ENCODE measurements around the gene GEMIN8.

DNA sequence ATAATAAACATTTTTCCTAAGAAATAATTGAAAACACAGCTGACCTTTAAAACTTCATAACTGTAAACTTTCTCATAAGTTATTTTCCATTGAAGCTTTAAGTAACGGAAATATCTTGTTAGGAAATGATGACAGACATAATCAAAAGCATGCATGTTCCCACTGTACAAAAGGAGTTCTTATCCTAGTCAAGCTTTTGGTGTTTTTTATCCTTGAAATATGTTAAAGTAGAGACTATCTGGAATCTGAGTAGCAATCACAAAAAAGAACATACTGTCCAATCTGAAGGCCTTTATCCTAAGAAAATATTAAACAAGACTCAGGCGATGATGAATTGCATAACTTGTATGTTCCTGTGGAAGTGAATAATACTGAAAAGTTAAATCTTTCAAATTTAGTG is 14.4 kb downstream of the GEMIN8 start:
- TF ChIP-seq BRCA1 (IDR thresholded peaks at IDR 0.05; ENCODE audit: low read depth, low read length): no peak
- TF ChIP-seq YY1 (IDR thresholded peaks at IDR 0.05; ENCODE audit: low read depth, low read length): no peak
- no peak for TF ChIP-seq RXRA (IDR thresholded peaks at IDR 0.05; ENCODE audit: insufficient read depth, low read depth, low read length)
- TF ChIP-seq ZNF274 (IDR thresholded peaks at IDR 0.05; ENCODE audit: borderline replicate concordance, extremely low read depth, low read length): no peak
- TF ChIP-seq CHD1 (IDR thresholded peaks at IDR 0.05; ENCODE audit: low read depth, low read length): no peak
- TF ChIP-seq, protein P1, sequence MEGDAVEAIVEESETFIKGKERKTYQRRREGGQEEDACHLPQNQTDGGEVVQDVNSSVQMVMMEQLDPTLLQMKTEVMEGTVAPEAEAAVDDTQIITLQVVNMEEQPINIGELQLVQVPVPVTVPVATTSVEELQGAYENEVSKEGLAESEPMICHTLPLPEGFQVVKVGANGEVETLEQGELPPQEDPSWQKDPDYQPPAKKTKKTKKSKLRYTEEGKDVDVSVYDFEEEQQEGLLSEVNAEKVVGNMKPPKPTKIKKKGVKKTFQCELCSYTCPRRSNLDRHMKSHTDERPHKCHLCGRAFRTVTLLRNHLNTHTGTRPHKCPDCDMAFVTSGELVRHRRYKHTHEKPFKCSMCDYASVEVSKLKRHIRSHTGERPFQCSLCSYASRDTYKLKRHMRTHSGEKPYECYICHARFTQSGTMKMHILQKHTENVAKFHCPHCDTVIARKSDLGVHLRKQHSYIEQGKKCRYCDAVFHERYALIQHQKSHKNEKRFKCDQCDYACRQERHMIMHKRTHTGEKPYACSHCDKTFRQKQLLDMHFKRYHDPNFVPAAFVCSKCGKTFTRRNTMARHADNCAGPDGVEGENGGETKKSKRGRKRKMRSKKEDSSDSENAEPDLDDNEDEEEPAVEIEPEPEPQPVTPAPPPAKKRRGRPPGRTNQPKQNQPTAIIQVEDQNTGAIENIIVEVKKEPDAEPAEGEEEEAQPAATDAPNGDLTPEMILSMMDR (IDR thresholded peaks at IDR 0.05; ENCODE audit: control extremely low read depth in 1 of 3, insufficient read depth in 1 of 3, low read depth in 1 of 3, low read length in 3 of 3): no peak
- TF ChIP-seq POLR2A (IDR thresholded peaks at IDR 0.05; ENCODE audit: control extremely low read depth in 1 of 2, low read depth in 2 of 2, low read length in 2 of 2): no peak
- no peak for TF ChIP-seq RAD21 (IDR thresholded peaks at IDR 0.05 in 1 of 2, conservative IDR thresholded peaks at IDR 0.05 in 1 of 2; ENCODE audit: low read depth in 2 of 2, low read length in 2 of 2)
- no peak for TF ChIP-seq CHD2 (IDR thresholded peaks at IDR 0.05; ENCODE audit: low read length)
- TF ChIP-seq RFX5 (IDR thresholded peaks at IDR 0.05; ENCODE audit: borderline replicate concordance, low read depth, low read length): no peak
- TF ChIP-seq CTBP2 (IDR thresholded peaks at IDR 0.05; ENCODE audit: borderline replicate concordance, insufficient read depth, insufficient read length, low read length): no peak
- TF ChIP-seq HDAC2 (IDR thresholded peaks at IDR 0.05; ENCODE audit: borderline replicate concordance in 1 of 2, low read depth in 2 of 2, low read length in 2 of 2): no peak
- TF ChIP-seq SIN3A (conservative IDR thresholded peaks at IDR 0.05 in 1 of 2, IDR thresholded peaks at IDR 0.05 in 1 of 2; ENCODE audit: low read depth in 1 of 2, low read length in 2 of 2): no peak

Measured in H1 (cell line).